HG02759 (cell line): ENCODE results near the gene CSRNP3.
A peak's percentile ranks its signal among the peaks of the same experiment; 100 is the strongest.
"Not testable (repeated sequence)": the region's sequence is repeated elsewhere in the genome, so short reads cannot be mapped to it uniquely, and the experiment has no call there.

Experiments
- ATAC-seq: cut with Tn5 transposase; IDR thresholded peaks from one replicate; pipeline ENCODE4 v1.9.1; 2021; ENCODE audit warnings: mild to moderate bottlenecking, moderate library complexity; ENCODE audit not compliant: unreplicated experiment

The CSRNP3 gene

DNA sequence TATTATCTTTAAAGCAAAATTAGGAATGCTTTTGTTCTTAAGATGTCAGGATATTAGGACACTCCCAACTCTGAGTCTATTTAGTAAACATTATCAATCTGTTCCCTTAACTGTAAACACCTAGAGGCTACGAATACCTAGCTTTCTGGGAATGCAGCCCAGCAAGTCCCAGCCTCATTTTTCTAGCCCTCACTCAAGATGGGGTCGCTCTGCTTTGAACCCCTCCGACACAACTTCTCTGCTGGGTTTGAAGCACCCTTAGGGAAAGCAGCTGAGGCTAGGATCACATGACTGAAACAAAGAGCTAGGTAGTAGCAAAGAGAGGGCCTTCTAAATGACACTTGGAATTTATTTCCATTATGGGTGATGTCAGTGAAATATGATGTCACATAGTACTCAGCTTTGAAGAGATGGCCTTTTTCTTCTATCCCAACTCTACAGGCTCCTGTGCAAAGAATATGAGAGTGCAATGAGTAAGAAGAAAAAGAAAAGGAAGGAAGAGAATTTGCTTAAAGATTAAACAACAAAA, 114.7 kb downstream of the CSRNP3 start:
- no peak for ATAC-seq

DNA sequence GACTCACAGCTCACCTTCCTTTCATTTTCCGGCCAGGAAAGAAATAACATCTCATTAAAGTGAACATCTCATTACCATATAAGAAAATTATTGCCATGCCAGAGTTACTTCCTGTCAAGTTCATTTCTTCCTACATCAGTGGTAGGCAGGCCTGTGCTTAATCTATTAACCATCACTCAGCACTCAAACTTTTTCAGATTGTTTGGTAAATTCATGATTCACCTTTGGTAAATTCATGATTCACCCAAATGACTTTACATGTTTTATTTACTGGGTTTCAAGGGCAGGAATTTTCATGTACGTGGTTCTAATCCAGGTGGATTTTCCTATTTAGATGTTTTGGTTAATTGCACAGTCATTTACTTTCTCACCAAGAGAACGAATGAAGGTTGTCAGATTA, 116.5 kb downstream of the CSRNP3 start:
- no peak for ATAC-seq

DNA sequence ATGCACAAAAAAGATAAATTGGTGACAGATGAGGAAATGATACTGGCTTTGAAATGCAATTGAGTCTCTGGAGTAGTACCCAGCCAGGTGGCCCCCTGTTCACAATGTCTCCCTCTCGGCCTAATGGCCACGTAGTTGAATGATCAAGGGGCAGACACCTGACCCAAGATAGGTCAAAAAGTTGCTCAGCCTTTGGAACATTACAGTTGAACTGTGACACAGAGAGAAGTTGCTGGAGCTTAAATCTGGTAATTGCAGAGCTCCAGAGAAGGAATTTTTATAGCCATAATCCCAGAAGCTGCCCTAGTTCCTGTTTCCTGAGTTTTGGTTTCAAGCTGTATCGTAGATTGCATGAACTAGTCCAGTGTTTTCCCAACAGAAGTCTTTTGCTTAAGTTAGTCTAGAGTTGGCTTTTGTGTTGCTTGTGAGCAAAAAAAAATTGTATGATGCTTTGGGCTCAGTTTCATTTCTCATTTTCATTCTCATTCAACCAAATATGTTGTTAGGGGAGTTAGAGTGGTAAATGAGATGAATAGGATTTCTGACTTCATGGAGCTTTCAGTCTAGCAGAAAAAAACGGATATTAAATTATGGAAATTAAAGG, 117.9 kb downstream of the CSRNP3 start:
- peak; percentile 81 for ATAC-seq

DNA sequence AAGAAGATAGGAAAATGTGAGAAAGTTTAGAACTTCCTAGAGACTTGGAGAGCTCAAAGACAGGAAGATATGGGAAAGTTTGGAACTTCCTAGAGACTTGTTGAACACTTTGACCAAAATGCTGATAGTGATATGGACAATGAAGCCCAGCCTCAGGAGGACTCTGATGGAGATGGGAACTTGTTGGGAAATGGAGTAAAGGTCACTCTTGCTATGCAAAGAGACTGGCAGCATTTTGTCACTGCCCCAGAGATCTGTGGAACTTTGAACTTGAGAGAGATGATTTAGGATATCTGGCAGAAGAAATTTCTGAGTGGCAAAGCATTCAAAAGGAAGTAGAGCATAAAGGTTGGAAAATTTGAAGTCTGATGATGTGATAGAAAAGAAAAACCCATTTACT, 121.5 kb downstream of the CSRNP3 start:
- ATAC-seq = not testable (repeated sequence)

DNA sequence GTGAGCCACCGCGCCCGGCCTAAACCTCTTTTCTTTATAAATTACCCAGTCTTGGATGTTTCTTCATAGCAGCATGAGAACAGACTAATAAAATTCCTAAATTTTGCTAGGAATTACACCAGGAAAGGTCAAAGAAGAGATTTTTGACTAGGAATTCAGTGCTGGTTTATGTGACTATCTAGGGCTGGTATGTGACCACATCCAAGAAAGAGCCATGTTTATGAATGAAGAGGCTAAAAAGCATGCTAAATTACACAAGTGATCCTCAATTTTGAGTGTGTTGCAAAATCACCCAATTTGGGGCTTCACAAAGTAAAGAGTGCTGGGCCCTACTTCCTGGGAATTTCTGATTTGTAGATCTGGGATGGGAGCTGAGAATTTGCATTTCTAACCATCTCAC, 123.6 kb downstream of the CSRNP3 start:
- ATAC-seq = no peak

DNA sequence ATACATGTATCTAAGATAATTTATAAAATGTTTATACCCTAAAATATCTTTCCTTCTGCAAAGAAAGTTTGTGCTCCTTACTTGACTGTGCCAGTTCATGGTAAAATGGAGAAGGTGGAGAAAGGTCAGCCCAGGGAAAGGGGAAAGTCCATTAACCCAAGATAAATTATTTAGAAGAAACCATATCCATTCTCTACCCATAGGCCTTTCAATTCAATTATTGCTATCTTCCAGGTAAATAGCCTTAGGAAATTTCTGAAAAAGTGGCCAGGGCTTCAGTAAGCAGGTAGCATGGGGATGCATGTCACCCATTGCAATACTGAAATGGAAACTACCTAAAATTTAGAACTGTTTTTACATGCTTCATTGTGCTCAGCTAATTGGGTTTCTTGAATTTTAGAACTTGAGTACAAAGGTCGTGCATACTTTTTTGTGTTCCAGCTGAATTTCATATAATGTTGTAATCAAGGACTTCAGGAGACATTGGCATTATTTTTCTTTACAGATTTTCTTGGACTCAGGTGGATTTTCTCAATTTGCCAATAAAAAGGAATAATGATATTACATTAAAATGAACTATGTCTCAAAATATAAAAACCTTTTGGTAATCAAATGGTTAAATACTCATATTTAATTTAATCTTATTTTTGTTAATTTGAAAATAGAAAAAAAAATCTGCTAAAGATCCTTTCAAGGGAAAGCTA, 124.9 kb downstream of the CSRNP3 start:
- ATAC-seq = peak; percentile 58

DNA sequence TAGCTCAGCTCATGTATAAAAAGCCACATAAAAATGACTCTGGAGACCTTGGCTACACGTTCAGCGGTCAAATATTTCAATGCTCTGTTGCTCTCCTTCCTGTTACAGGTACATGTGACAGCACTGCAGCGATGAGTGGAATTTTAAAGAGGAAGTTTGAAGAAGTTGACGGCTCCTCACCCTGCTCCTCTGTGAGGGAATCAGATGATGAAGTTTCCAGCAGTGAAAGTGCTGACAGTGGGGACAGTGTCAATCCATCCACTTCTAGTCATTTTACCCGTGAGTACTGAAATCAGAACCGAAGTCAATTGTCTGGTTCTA, 125.4 kb downstream of the CSRNP3 start:
- ATAC-seq = peak; percentile 95

DNA sequence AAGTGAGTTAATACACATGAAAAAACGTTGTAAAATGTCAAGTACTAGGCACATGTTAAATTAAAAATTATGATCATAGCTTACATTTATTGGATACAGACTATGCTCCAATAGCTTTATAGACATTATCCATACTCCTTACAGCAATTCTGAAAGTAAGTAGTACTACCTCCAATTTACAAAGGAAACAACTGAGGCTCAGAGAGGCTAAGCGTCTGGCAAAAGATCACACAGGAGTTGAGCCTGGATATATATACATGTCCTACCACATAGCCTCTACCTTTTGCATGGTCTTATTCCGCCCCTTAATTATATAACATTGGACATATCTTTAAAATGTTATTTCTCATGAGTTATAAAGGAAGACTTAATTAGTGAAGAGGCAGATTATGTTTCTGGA, 127.3 kb downstream of the CSRNP3 start:
- no peak for ATAC-seq

DNA sequence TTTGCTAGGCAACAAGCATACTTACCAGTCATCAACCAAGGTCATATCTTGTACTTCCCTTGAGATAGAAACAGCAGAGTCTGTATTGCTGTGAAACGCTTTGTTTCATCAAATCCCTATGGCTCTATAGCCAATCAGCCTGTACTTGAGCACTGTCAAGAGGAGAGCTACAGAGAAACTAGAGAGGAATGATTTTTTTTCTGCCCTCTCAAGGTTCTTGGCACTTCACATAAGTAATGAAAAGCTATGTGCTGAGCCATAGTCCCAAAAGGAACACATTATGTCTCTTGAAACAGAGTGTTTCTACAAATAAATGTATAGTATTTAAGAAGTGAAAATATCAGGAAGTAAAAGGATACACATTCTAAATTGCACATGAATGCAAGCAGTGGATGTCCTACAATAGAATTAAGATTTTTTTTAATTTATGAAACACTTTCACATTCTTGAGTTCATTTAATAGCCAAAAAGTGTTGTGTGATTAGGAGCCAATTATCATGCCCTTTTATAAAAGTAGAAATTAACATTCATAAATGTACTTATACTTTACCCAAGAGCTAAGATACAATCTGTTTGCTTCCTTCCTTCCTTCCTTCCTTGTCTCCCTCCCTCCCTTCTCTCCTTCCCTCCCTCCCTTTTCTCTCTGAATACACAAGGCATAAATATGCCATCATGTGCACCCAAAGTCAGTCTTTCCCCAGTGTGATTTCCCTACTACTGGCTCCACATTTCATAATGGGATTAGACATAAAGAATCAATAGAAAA, 131.8 kb downstream of the CSRNP3 start:
- no peak for ATAC-seq

DNA sequence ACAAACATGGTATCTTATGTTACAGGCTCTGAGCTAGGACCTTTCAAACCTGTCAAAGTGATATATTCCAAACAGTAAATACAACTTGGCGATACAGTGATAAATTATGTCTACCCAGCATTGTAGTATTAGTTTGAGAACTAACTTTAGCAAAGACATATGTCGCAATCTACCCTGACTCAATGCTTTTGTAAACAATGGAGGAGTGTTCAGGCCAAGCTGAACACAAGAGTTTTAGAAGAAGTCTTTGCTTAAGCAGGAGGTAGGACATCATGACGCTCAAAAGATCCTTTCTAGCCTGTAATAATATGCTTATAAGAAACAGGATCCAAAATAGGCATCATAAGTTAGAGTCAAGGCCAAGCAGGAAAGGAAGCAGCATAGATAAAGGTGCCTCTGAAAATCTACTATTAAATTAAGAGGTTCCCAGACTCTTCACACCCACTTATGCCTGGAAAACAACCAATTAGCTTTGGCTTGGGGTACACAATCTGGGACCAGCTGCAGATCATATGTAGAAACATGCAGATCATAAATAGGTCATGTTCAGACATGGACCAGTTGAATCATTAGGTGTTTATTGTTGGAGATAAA, 132.5 kb downstream of the CSRNP3 start:
- ATAC-seq = no peak

DNA sequence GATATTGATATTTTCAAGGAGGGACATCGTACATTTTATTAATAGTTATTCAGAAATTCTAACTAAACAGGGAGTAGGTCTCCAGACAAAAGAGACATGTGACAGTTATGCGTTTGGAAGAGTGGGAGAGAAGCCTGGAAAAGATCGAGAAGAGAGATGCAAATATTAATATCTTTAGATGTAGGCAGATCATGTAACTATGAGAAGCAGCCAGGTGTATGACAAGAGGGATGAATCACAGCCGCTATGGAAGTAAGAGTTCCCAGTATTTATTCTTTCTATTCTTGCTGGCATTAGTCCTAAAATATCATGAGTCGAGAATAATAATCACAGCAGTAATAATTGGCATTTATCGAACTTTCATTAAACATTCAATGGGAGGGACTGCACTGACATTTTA, 140.2 kb downstream of the CSRNP3 start:
- no peak for ATAC-seq

DNA sequence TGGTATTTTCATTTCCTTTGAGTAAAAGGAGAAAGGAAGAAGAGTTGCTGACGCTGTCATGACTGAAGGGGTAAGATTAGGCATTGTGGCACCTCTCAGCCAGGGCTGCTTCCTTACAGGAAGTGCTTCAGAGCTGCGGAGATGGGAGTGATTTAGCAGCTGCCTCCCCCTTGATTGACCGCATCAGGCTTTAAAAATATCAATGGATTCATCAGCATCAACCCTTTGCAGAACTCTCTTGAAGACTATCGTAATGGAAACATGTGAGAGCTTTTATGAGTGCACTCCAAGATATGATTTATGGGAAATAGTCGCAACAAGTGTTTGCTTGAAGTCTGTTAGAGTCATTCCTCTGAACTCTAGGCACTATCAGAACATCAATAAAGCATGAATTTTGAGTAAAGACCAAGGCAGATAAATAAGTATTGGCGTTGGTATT, 141.1 kb downstream of the CSRNP3 start:
- no peak for ATAC-seq

DNA sequence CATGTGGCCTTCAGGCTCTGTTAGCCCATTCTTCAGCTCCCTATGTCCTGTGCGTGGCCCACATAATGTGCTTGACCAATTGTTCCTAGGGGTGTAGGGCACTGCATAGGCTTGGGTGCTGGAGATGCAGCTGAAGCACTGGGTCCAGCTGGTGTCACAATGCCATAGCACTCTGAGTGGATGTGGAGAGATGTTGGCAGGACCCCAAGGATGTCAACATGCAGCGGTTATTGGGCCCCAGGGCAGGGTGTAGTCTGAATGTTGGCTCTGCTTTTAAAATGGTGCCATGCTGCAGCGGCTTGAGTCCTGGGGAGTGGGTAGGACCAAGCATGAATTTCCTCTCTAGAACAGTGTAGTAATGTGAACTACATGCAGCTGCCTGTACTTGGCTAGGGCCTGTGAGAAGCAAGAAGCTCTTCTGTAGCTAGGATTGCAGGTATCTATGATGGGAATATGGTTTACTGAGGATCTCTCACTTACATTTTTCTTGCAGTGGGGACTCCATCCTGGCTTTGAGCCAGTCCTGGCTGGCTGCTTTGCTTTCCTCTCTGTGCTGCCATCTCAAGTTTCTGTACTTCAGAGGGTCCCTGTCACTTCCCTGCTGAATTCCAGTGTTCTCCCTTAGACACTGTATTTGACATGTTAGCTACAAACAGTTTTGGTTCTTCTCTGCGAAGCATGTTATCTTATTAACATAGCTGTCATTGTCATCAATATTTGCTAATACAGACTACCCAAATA, 148.4 kb downstream of the CSRNP3 start:
- ATAC-seq = no peak

DNA sequence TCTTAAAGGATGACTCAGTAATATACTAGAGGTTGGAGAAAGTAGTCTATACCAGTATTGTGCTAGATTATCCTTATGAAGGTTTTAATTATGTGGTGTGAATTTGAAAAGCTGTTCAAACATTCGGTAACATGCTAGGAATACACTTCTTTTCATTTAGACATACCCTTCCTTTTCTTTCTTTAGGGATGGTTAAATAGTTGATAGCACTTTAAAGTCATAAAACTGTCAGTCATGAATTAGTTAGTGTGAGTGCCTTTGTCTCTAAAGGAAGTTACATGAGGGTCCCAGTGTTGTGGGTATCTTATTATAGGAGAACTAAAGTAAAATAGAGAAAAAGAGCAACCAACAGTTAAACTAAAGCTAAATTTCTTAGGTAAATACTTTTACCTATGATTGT, 149.3 kb downstream of the CSRNP3 start:
- ATAC-seq = no peak

DNA sequence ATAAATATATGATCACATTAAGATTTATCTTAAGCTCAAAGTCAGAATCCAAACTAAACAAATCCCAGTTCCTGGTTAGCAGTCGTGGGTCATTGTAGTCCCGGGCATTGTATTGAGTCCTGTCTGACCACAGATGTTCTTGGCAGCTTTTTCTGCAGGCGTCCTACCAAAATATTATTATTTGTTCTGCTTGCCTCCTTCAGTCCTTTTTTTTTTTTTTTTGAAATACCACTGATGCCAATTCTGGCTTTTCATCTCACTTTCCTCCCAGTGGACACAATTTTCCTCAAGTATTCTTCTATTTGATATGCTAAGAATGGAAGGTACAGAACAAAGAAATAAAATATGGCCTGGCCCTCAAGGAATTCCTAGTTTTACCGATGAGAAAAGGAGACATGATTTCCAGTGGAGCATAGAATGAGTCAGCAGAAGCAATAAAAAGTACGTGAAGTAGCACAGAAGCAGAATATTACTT, 151.6 kb downstream of the CSRNP3 start:
- no peak for ATAC-seq

DNA sequence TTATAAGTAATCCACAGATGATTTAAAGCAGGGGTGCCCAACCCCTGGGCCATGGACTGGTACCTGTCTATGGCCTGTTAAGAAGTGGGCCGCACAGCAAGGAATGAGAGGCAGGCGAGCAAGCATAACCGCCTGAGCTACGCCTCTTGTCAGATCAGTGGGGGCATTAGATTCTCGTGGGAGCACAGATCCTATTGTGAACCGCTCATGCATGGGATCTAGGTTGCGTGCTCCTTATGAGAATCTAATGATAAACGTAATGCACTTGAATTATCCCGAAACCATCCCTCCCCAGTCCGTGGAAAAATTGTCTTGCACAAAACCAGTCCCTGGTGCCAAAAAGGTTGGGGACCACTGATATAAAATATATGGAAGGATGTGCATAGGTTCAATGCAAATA, 153.7 kb downstream of the CSRNP3 start:
- no peak for ATAC-seq

DNA sequence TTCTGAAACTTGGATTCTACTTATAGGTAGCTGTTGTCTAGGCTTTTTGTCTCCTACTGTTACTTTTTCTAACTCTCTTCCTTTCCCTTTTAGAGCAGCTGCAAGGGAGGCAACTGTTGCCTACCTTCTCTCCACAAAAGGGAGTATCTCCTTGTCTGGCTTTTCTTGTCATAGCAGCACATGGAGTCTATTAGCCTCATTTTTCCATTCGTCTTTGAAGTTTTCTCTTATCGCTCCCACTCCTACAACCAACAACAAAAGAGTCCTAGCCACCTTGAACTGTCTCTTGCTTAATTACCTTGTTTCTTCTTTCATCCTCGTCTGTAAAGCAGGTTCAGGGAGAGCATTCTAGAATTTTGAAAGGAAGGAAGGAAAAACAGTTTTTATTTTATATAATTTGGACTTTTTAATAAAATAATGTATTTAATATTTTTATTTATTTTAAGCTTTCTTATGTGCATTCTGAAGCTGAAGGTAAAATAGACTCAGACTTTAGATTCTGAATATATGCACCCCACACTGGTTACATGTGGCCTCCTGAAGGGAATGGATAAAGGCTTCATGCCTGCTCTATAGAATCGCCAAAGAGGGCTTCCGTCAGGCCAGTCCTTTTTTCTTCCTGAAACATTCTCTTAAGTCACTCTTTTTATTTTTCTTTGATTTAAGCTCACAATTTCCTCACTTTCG, 154.4 kb downstream of the CSRNP3 start:
- no peak for ATAC-seq

DNA sequence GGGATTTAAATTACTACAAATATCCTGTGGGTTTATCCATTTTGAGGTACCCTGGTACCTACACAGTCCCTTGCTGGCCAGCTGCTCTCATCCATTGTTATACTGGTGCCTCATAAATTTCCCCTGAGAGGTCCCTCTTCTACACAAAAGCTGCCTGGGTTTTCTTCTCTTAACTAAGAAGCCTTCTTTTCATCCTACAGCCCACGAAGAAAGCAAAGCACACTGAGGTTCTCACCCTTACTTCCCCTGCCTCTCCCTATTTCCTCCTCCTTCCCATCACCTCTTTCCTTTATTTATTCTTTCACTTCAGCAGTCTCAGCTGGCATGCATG, 154.9 kb downstream of the CSRNP3 start:
- ATAC-seq = no peak

DNA sequence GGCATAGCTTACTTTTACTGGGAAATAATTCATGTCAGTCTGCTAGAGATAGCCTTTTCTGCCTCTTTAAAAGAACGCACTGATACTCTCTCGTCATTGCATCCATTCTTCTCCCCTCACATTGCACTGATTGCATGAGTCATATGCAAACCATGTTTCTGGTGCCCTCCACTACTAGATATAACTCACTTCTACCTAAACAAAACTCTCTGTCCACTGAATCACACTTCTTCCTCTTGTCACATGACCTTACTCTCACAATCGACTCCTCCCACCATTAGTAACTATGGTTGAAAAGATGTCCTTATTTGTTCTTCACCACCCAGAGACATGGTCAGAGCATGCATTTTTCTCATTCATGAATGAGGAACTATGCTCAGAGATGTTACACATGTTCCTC, 158.0 kb downstream of the CSRNP3 start:
- peak; percentile 58 for ATAC-seq

DNA sequence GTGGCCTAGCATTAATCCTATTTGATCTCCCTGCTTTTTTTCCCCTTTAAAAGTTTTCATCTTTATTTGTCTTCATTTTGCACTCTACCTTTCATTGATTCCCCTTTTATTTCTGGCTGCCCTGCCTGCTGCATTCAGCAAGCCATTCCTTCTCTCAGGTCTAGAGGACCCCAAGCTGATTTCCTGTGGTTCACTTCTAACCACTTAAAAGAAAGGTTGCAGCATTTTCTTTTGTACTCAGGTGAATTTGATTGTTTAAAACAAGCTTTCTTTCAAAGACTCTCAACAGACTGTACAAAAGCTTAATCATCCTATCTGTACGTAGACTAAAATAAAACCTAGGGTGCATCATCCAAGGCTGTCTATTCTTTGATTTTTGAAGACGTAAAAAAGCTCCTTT, 160.3 kb downstream of the CSRNP3 start:
- no peak for ATAC-seq
